HG03045 (cell line): ENCODE data around the gene ZNF148.
"Not testable (repeated sequence)": the region's sequence is repeated elsewhere in the genome, so short reads cannot be mapped to it uniquely, and the experiment has no call there.

Source experiments
- ATAC-seq: cut with Tn5 transposase; IDR thresholded peaks from one replicate; pipeline ENCODE4 v1.9.1; 2021; ENCODE audit warnings: mild to moderate bottlenecking, moderate library complexity; ENCODE audit not compliant: unreplicated experiment

The ZNF148 gene

DNA sequence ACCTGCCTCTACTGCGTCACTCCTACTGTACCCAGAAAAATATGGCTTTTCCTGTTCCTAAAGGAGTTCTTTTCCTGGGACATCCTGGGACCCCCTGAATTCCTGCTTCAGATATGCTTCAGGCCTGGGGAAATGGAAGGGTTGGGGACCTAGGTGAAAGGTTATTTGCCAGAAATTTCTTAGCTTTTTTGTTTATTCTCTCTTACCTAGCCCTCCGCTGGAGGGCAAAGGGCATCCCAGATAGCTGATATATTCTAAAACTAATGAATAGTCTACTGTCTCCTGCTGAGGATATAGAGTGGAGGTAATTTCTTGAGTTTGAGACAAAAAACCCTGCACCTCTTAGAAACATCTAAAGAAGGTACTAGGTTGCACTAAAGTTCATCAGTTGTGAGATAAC, 3.6 kb upstream of the ZNF148 start:
- no peak for ATAC-seq

DNA sequence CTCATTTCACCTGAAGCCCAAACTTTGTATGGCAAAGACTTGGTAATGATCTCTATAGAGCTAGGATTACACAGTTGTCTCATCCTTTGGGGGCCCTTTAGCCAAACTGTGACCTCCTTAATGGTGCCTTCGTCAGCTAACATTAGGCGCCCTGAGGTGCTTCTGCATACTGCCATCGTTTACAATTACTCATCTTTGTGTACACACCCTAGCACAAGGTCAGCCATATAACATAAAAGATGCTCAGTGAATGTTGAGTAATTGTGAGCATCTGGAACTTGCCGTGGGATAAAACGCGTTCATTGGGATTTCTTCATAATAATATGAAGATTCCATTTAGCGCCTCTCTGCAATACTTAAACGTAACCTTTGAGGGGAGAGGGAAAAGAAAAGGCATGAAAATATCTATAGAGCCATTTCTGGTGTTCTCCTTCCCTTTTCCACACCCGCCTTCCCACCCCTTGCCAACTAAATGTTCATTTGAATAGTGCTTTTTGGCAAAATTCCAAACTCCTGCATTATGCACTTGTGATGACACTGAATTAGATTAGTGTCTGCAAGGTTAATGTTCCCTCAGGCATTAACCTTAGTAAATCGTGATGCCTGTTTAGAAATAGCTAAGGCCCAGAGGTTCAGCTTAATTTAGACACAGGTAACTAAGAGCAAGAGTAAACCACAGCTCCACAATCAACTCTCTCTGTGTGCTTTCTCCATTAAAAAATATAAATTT, 990 bp upstream of the ZNF148 start:
- ATAC-seq: no peak

DNA sequence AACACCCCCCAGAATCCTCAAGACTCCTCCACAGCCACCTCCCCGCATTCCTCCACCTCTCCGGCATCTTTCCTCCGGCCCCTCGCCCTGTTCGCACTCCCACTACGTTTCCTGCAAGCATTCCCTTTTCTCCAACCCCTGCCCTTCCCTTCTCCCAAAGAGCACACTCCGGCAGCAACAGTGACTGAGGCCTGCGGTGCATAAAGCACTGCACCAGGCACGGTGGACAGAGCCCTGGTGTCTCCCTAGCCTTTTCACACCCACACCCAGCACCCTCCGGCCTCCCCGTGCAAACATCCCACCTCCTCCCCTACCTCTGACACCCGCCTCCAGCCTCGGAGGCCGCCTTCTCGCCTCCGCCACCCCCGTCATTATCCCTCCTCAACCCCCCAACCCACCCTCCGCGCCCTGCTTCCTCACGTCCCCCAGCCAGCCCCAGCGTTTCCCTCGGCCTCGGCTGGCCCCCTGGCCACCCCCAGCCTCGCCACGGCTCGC, 577 bp downstream of the ZNF148 start:
- peak; percentile 23 for ATAC-seq

DNA sequence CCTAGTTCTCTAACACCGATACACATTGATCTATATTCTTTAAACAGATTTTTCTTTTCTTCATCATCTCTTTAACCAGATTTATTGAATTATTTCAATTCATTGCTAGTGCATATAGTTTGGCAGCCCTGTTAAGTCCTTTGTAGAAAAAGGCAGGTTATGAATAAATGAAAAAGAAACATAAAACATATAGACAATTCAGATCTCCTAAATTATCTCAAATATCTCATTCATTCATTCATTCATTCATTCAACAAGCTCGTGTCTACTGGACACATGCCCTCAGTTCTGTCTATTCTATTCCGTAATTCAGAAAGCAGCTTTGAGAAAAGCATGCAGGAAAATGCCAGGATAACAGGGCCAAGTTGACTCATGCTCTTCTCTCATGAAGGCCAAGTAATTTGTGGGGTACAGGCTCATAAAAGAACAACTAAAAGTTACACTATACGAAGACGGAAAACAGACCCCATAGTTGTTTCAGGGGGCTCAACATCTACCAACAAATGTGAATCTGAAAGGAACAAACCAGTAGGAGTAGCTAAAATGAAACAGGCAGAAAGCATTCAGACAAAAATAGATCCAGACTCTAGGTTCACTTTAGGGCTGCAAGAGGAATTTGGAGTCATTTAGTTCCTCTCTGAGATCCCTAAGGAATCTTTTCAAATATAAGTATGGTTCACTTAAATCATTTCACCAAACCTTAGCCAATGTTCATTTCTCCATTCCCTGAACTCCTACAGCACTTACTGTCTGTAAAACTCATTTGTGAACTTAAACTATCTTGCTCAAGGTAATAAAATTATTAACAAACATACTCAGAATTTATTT, 7.5 kb downstream of the ZNF148 start:
- no peak for ATAC-seq

DNA sequence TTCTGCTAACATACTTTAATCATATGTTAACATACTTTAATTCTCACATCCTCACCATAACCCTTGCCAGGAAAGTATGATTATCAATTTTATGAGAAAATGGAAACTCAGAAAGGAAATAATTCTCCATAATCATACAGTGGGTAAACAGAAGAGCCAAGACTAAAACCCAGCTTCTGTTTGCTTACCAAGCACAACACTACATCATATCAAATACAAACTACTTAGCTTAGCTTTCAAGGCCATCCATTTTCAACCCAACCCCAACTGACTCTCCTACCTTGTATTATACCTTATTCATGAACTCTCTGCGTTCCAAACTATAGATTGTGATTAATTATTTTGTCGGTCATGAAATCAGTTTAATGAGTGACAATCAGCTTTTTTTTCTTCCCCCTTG, 9.0 kb downstream of the ZNF148 start:
- ATAC-seq: no peak

DNA sequence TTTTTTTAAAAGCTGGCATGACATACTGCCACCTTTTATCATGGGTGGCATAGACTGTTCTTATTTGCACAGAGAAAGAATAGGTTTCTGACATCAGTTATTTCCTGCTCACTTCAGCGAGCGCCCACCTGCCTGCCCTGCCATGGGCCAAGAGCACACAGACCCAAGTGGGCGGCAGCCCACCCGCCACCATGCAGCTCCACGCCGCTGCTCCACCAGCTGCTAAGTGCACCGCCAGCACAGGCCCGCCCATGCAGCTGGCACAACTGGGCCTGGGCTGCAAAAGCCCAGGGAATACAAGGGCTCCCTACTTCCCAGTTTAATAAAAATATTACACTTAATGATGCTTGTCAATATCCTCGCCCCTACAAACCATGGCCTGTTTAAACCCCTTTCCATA, 15.4 kb downstream of the ZNF148 start:
- no peak for ATAC-seq

DNA sequence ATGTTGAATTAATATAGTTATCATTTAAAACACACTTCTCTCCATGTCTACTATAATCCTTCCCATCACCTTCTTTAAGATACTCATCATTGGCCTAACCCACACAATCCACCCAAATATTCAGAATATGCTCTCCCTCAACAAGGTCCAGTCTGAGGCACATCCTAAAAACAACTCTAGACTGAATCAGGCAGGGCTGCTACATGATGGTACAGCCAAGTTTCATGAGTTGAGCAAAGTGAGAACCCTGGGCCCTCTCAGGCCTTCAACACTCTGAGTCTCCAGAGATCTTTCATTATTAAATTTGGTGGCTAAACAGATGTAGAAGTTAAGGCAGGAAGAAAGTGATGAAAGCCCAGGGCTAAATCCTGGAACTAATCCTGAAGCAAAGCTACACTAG, 16.2 kb downstream of the ZNF148 start:
- no peak for ATAC-seq

DNA sequence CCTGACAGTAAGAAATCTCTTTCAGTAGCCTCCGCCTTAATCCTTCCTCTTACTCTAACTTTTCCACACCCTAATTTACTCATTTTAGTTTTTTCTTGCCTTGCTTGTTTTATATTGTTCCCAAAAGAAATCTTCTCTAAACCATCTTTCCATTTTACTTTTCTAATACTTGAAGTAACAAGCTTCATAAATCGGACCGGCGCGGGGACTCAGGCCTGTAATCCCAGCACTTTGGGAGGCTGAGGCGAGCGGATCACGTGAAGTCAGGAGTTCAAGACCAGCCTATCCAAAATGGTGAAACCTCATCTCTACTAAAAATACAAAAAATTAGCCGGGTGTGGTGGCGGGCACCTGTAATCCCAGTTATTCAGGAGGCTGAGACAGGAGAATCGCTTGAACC, 17.3 kb downstream of the ZNF148 start:
- no peak for ATAC-seq

DNA sequence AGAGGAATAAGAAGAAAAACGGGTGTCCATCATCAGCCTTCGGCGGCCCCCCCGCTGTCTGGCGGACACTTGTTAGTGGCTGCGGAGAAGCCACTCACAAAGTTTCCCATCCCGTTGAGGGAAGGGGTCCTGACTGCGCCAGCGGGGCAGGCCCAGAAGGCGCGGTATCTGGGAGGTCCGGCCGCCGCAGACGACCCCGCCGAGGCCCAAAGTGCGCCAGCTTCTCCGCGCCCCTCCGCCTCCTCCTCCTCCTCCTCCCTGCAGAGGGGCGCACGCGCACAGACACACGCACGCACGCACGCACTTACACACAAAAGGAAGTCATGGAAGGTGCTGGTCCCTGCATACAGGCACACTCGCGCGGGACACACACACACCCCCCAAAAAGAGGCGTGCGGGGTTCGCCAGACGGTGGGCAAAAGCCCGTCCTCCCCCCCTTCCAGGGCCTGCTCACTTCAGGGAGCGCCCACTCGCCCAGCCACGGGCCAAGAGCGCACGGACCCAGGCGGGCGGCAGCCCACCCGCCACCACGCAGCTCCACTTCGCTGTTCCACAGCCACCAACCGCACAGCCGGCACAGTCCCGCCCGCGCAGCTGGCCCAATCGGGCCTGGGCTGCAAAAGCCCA, 18.0 kb downstream of the ZNF148 start:
- ATAC-seq: no peak

DNA sequence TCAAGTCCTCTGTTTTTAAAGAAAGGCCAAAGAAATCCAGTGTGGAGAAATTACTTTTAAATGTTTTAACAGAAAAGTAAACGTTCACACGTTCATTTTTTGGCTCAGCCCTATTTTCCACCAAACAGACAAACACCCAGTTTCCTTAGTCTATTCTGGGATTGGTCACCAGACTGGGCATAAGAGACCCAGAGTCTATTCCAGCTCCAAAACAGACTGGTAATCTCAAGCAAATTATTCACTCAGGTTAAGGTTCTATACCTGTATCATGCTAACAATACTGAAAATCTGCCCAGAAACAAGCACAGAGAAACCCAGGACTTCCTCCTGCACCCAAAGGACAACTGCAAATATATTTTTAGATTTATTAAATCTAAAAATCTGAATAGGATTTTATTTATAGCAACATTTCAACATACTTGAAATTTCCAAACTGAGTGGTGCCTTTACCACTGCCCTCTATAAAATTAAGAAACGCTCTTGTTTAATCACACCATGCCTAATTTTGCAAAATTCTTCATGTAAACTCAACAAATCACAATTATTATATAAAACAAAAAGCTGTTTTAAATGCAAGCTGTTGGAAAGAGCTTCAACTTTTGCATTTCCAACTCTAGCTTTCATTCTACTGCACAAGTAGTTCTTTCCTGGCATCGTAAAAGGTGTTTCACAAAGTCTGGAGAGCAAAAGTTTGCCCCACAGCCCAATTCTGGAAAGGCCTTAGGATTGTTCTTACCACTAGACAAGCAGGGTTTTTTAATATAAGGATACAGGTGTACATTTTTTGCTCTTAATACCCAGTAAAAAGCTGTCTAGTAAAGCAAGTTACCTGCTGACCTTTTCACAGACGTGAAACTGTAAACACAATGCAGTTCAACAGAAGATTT, 18.7 kb downstream of the ZNF148 start:
- no peak for ATAC-seq

DNA sequence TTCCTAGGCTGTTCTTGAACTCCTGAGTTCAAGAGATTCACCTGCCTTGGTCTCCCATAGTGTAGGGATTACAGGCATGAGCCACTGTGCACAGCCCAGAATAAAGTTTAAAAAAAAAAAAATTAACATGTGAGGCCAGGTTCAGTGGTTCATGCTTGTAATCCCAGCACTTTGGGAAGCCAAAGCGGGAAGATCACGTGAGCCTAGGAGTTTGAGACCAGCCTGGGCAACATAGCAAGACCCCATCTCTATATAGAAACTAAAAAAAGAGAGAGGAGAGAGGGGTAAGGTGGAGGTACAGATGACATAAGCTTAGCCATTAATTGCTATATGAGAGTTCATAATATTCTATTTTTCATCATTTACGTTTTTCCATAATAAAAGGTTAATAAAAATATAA, 21.5 kb downstream of the ZNF148 start:
- ATAC-seq: no peak

DNA sequence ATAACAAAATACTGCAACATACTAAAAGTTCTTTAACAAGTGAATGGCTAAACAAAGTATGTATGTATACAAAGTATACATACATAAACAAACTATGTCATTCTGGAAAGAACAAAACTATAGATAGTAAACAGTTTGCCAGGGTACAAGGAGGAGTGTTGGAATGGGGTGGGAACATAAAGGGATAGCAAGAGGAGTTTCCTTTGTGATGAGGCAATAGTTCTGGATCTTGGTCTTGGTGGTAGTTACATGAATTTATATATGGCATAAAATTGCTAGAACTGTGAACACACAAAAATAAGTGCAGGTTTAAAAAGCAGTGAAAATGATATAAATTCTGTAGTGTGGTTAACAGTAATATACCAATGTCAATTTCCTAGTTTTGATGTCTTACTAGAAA, 22.0 kb downstream of the ZNF148 start:
- no peak for ATAC-seq

DNA sequence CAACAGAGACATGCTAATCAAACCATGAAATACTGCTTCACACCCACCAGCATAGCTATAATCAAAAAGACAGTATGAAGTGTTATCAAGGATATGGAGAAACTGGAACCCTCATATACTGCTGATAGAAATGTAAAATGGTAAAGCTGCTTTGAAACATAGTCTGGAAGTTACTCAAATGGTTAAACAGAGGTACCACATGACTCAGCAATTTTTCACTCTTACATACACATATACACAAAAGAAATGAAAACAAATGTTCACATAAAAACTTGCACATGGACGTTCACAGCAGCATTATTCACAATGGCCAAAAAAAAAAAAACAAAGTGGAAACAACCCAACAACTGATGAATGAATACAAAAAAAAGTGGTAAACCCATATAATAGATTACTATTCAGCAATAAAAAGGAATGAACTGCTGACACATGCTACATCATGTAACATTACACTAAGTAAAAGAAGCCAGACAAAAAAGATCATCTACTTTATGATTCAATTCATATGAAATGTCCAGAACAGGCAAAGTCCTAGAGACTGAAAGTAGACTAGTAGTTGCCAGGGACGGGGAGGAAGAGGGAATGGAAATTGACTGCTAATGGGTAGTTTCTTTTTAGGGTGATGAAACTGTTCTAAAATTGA, 23.2 kb downstream of the ZNF148 start:
- ATAC-seq: no peak

DNA sequence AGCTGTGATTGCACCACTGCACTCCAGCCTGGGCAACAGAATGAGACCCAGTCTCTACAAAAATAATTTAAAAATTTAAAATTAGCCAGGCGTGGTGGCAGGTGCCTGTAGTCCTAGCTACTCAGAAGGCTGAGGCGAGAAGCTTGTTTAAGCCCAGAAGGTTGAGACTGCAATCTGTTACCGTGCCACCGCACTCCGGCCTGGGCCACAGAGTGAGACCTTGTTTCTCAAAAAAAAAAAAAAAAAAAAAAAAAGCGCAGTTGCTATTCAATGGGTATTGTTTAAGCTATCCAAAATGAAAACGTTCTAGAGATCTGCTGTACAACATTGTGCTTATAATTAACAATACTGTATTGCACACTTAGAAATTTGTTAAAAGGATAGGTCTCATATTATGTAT, 24.0 kb downstream of the ZNF148 start:
- ATAC-seq: no peak

DNA sequence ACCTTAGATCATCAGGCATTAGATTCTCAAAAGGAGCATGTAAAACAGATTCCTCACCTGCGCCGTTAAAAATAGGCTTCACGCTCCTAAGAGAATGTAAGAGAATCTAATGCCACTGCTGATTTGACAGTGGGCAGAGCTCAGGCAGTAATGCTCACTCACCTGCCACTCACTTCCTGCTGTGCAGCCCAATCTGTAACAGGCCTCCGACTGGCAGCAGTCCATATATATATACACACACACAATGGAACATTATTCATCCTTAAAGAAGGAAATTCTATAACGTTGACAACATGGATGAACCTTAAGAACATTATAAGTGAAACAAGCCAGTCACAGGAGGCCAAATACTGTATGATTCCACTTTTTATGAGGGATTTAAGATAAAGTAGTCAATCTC, 24.5 kb downstream of the ZNF148 start:
- no peak for ATAC-seq

DNA sequence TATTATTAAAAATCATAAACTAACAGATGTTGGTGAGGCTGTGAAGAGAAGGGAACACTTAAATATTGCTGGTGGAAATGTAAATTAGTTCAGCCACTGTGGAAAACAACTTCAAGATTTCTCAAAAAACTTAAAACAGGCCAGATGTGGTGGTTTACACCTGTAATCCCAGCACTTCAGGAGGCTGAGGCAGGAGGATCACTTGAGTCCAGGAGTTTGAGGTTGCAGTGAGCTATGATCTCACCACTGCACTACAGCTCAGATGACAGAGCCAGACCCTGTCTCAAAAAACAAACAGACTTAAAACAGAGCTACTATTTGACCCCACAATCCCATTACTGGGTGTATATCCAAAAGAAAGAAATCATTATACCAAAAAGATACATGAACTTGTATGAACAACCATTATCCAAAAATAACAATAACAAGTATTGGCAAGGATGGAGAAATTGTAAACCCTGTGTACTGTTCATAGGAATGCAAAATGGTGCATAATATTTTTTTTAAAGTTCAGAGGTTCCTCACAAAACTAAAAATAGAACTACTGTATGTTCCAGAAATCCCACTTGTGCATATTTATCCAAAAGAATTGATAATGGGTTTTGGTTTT, 25.5 kb downstream of the ZNF148 start:
- no peak for ATAC-seq

DNA sequence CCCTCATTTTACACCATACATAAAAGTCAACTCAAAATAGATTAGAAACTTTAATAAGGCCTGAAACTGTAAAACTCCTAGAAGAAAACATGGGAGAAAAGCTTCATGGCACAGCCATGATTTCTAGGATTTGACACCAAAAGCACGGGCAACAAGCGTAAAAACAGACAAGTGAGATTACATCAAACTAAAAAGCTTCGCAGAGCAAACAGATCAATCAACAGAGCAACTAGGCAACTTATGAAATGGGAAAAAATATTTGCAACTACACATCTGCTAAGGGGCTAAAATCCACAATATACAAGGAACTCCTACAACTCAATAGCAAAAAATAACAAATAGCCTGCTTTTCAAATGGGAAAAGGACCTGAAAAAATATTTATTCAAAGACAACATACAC, 26.1 kb downstream of the ZNF148 start:
- ATAC-seq: no peak

DNA sequence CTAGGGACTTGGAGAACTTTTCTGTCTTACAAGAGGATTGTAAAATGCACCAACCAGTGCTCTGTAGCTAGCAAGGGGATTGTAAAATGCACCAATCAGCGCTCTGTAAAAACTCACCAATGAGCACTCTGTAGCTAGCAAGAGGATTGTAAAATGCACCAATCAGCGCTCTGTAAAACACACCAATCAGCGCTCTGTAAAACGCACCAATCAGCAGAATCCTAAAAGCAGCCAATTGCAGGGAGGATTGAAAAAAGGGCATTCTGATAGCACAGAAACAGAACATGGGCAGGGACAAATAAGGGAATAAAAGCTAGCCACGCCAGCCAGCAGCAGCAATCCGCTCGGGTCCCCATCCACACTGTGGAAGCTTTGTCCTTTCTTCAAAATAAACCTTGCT, 31.8 kb downstream of the ZNF148 start:
- not testable (repeated sequence) for ATAC-seq

DNA sequence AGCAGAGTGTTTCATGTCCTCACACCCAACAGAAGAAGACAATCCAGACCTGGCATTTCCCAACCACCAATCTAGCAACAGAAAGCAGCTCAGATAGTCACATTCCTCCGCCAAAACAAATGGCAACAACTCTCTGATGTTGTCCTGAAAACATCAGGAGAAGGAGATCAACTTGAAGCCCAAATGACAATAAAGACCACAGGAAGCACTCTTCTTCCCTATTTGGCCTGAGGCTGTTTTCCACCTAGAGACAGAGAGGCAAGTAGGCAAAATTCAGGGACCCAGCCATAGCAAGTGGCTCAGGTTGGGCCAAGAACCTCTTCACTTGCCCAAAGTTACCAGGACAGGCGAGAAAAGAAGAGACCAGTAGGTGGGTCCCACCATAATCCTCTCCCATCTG, 35.0 kb downstream of the ZNF148 start:
- ATAC-seq: no peak

DNA sequence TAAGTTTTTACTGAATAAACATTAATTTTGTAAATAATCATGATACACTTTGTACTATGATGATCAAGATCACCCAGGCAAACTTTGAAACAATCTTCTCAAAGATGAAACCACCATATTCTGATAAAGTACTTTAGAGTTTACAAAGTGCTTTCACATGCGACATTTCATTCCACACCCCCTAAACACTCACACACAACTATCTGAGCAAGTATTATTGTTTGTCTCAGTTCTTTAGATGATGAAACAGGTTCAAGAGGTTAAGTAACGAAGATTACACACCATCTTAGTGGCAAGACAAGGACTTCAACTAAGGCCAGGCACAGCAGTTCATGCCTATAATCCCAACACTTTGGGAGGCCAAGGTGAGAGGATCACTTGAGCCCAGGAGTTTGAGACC, 37.6 kb downstream of the ZNF148 start:
- no peak for ATAC-seq
